ENCODE measurements around the gene RAPGEF1. TPM values are rescaled to one million over a fixed set of nuclear protein-coding genes. Genes with fewer than 3 reads are reported as not detected.
A peak's percentile ranks its signal among the peaks of the same experiment; 100 is the strongest.

RAPGEF1 gene
- total and polyA plus RNA-seq, 2 donors (not counting 1 experiment from before 2014, with no cell fraction given): 33.3 to 42.8 TPM

GRCh38 chr9:131669269-131670157, 70.4 kb downstream of the RAPGEF1 start:
- H3K36me3 ChIP-seq (ENCODE audit: control insufficient read depth, insufficient read depth, low read length): no peaks in the 10 kb centered on the region
- no peaks in the 10 kb centered on the region for H3K9me3 ChIP-seq (ENCODE audit: control insufficient read depth, insufficient read depth, low read depth, low read length)
- no peak overlapping the region for H2AFZ ChIP-seq (ENCODE audit: low read length)
- H3K9ac ChIP-seq (ENCODE audit: insufficient read depth, low read length): no peak overlapping the region
- H3K27ac ChIP-seq (ENCODE audit: insufficient read depth, low read length): no peak overlapping the region
- TF ChIP-seq CTCF (conservative IDR thresholded peaks at IDR 0.05 in 1 of 2, IDR thresholded peaks at IDR 0.05 in 1 of 2; ENCODE audit: low read depth in 1 of 2, low read length in 2 of 2) (no peak), EZH2 (IDR thresholded peaks at IDR 0.05; ENCODE audit: low read length, missing control alignments) (no peak)
- H4K20me1 ChIP-seq (ENCODE audit: control insufficient read depth, extremely low read depth, insufficient read depth, low read length): no peaks in the 10 kb centered on the region
- peaks cover 21% of the 10 kb centered on the region for H3K4me1 ChIP-seq (ENCODE audit: control insufficient read depth, extremely low read depth, insufficient read depth, low read length)
- H3K79me2 ChIP-seq (ENCODE audit: control insufficient read depth, insufficient read depth, low read length): peaks cover 20% of the 10 kb centered on the region
- no peak overlapping the region for H3K4me2 ChIP-seq (ENCODE audit: extremely low read depth, insufficient read depth, low read length)
- no peaks in the 10 kb centered on the region for H3K27me3 ChIP-seq (ENCODE audit: control insufficient read depth, insufficient read depth, low read length)
- DNase-seq (ENCODE audit: low read depth in 2 of 2): no peak
- no peak overlapping the region for H3K4me3 ChIP-seq (replicated peaks in 1 of 4; ENCODE audit: control extremely low read depth in 1 of 4, insufficient read depth in 1 of 4, low read depth in 3 of 4, low read length in 4 of 4)

- peak overlapping the region; percentile 53 for H3K9ac ChIP-seq (ENCODE audit: insufficient read depth, low read length)
- no peak overlapping the region for H2AFZ ChIP-seq (ENCODE audit: low read length)
- peak; percentile 79 to 88 for DNase-seq (ENCODE audit: low read depth in 2 of 2)
- H3K27me3 ChIP-seq (ENCODE audit: control insufficient read depth, insufficient read depth, low read length): no peaks in the 10 kb centered on the region
- H3K4me3 ChIP-seq (replicated peaks in 1 of 4; ENCODE audit: control extremely low read depth in 1 of 4, insufficient read depth in 1 of 4, low read depth in 3 of 4, low read length in 4 of 4): no peak overlapping the region
- no peaks in the 10 kb centered on the region for H4K20me1 ChIP-seq (ENCODE audit: control insufficient read depth, extremely low read depth, insufficient read depth, low read length)
- H3K79me2 ChIP-seq (ENCODE audit: control insufficient read depth, insufficient read depth, low read length): peaks cover 16% of the 10 kb centered on the region
- H3K36me3 ChIP-seq (ENCODE audit: control insufficient read depth, insufficient read depth, low read length): no peaks in the 10 kb centered on the region
- H3K27ac ChIP-seq (ENCODE audit: insufficient read depth, low read length): peak overlapping the region; percentile 58
- H3K9me3 ChIP-seq (ENCODE audit: control insufficient read depth, insufficient read depth, low read depth, low read length): no peaks in the 10 kb centered on the region
- H3K4me1 ChIP-seq (ENCODE audit: control insufficient read depth, extremely low read depth, insufficient read depth, low read length): peaks cover 21% of the 10 kb centered on the region
- TF ChIP-seq EZH2 (IDR thresholded peaks at IDR 0.05; ENCODE audit: low read length, missing control alignments): no peak
- no peak for TF ChIP-seq CTCF (conservative IDR thresholded peaks at IDR 0.05 in 1 of 2, IDR thresholded peaks at IDR 0.05 in 1 of 2; ENCODE audit: low read depth in 1 of 2, low read length in 2 of 2)
- H3K4me2 ChIP-seq (ENCODE audit: extremely low read depth, insufficient read depth, low read length): peak overlapping the region; percentile 42
Measured at GRCh38 chr9:131668439-131669268, 71.2 kb downstream of the RAPGEF1 start.

GRCh38 chr9:131668057-131668438, 71.8 kb downstream of the RAPGEF1 start:
- Histone ChIP-seq H2AFZ (ENCODE audit: low read length) (no peak overlapping the region), H4K20me1 (ENCODE audit: control insufficient read depth, extremely low read depth, insufficient read depth, low read length) (no peaks in the 10 kb centered on the region), H3K4me2 (ENCODE audit: extremely low read depth, insufficient read depth, low read length) (no peak overlapping the region), H3K9ac (ENCODE audit: insufficient read depth, low read length) (no peak overlapping the region), H3K27ac (ENCODE audit: insufficient read depth, low read length) (peak overlapping the region; percentile 20), H3K4me1 (ENCODE audit: control insufficient read depth, extremely low read depth, insufficient read depth, low read length) (peaks cover 21% of the 10 kb centered on the region), H3K79me2 (ENCODE audit: control insufficient read depth, insufficient read depth, low read length) (peaks cover 16% of the 10 kb centered on the region), H3K27me3 (ENCODE audit: control insufficient read depth, insufficient read depth, low read length) (no peaks in the 10 kb centered on the region), H3K4me3 (replicated peaks in 1 of 4; ENCODE audit: control extremely low read depth in 1 of 4, insufficient read depth in 1 of 4, low read depth in 3 of 4, low read length in 4 of 4) (no peak overlapping the region), H3K36me3 (ENCODE audit: control insufficient read depth, insufficient read depth, low read length) (no peaks in the 10 kb centered on the region), H3K9me3 (ENCODE audit: control insufficient read depth, insufficient read depth, low read depth, low read length) (no peaks in the 10 kb centered on the region)
- no peak for DNase-seq (ENCODE audit: low read depth in 2 of 2)
- TF ChIP-seq CTCF (conservative IDR thresholded peaks at IDR 0.05 in 1 of 2, IDR thresholded peaks at IDR 0.05 in 1 of 2; ENCODE audit: low read depth in 1 of 2, low read length in 2 of 2): no peak
- TF ChIP-seq EZH2 (IDR thresholded peaks at IDR 0.05; ENCODE audit: low read length, missing control alignments): no peak

All from fibroblast of lung (primary cell).